ENCODE results near the gene CLCA2.

The CLCA2 gene

DNA sequence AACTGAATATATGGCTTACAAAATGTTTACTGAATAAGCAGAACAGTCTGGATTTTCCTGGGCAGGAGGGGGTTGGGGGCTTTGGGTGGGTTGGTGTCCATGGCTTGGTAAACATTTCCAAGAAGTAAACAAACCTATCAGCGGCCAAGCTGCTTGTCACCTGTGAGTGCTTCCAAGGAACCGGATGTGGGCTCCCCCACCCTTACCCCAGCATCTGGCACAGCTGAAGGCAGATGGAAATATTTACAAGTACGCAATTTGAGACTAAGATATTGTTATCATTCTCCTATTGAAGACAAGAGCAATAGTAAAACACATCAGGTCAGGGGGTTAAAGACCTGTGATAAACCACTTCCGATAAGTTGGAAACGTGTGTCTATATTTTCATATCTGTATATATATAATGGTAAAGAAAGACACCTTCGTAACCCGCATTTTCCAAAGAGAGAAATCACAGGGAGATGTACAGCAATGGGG, 44.6 kb downstream of the CLCA2 start, which contains the start of gene CLCA1:
CLCA1 (plus strand) TSS at position 427 of the 477 bp plus-strand sequence; CDS start at position 472, 45 bp downstream.
- no peak within 1 kb of the TSS for H3K4me3 ChIP-seq (replicated peaks; ENCODE audit: low read depth, low read length)
- DNase-seq (ENCODE audit: low read depth), result no peak
- TF ChIP-seq, protein P1, sequence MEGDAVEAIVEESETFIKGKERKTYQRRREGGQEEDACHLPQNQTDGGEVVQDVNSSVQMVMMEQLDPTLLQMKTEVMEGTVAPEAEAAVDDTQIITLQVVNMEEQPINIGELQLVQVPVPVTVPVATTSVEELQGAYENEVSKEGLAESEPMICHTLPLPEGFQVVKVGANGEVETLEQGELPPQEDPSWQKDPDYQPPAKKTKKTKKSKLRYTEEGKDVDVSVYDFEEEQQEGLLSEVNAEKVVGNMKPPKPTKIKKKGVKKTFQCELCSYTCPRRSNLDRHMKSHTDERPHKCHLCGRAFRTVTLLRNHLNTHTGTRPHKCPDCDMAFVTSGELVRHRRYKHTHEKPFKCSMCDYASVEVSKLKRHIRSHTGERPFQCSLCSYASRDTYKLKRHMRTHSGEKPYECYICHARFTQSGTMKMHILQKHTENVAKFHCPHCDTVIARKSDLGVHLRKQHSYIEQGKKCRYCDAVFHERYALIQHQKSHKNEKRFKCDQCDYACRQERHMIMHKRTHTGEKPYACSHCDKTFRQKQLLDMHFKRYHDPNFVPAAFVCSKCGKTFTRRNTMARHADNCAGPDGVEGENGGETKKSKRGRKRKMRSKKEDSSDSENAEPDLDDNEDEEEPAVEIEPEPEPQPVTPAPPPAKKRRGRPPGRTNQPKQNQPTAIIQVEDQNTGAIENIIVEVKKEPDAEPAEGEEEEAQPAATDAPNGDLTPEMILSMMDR (IDR thresholded peaks at IDR 0.05; ENCODE audit: low read length, missing control alignments), result no peak

DNA sequence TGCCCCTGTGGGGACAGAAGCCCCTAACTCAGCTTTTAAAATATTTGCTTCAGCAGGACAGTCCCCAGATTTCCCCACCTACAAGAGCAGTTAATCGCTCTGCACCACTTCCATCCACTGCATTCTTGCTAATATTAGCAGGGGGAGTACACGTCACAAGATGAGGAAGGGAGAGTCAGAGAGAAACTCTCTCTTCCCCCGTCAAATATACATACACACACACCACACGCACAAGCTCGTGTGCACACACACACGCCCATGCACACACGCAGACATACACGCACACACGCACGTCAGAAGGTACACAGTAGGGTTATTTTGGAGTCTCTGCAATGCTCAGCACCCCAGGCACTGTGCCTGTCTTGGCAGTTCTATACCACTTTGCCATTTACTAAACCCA, 46.9 kb downstream of the CLCA2 start:
- no peak overlapping the region for H3K4me3 ChIP-seq (replicated peaks; ENCODE audit: low read depth, low read length)
- TF ChIP-seq, protein P1 (IDR thresholded peaks at IDR 0.05; ENCODE audit: low read length, missing control alignments), result no peak
- no peak for DNase-seq (ENCODE audit: low read depth)

DNA sequence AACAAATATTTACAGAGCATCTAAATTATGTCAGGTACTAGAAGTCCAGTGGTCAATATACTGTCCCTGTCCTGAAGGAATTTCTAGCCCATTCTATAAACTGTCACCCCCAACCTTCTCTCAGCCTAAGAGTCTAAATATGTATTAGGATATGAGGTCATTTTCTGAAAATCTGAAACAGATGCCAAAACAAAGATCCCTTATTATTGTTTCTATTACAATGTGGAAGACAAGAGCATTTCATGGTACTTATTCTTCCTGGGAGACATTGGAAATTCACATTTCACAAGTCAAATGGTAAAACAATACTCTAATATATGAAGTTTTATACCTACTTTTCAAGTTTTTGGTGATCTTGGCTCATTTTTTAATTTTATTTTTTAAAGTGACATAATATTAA, 47.3 kb downstream of the CLCA2 start:
- peak; percentile 7 for DNase-seq (ENCODE audit: low read depth)
- H3K4me3 ChIP-seq (replicated peaks; ENCODE audit: low read depth, low read length), result no peak overlapping the region
- TF ChIP-seq, protein P1 (IDR thresholded peaks at IDR 0.05; ENCODE audit: low read length, missing control alignments), result no peak

DNA sequence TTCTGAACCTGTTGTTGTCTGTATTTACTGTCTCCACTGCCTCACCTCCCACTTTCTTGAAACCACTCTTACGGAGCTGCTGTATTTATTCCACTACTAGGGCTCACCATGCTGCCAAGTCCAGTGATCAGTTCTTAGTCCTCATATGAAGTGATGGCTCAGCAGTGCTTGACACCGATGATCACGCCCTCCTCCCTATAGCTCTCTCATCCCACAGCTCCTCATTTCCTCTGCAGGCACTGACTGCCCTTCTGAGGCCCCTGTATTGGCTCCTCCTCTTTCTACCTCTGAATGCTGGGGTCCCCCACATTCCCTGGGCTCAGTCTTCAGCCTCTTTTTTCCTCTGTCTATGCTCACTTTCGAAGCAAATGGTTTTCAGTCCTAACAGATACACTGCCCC, 48.2 kb downstream of the CLCA2 start:
- H3K4me3 ChIP-seq (replicated peaks; ENCODE audit: low read depth, low read length), result no peak overlapping the region
- TF ChIP-seq, protein P1 (IDR thresholded peaks at IDR 0.05; ENCODE audit: low read length, missing control alignments), result no peak
- DNase-seq (ENCODE audit: low read depth), result no peak

DNA sequence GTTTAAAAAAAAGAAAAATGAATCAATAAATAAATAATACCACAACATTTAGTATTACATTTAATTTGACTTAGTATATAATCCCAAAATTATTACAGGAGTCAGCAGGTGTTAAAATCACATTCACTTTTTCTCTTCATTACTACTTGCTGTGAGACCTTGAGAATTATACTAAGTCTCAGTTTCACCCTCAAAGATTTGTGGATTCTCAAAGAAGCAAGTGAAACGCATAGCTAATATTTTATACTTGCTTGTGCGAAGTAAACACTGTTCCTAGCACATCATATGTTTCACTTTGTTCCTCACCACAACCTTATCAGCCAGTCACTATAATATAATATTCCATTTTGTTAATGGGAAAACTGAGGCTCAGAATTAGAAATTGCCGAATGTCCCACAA, 48.8 kb downstream of the CLCA2 start:
- TF ChIP-seq, protein P1 (IDR thresholded peaks at IDR 0.05; ENCODE audit: low read length, missing control alignments), result no peak
- H3K4me3 ChIP-seq (replicated peaks; ENCODE audit: low read depth, low read length), result no peak overlapping the region
- DNase-seq (ENCODE audit: low read depth), result no peak

DNA sequence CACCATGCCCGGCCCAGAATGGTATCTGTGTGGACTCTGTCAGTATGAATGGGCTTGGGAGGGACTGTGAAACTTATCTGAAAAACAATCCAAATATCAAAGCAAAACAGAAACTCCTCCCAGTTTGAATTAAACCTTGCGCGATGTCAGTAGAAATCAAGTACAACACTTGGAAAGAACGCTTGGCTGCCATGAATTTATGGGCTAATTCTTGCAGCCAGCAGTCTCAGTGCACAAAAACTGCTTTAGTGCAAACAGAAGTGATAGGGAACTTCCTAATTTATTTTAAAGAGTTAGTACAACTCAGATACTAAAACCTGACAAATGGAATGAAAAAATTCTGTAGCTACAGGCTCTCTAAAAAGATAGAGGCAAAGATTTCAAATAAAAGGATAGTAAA, 53.3 kb downstream of the CLCA2 start:
- H3K4me3 ChIP-seq (replicated peaks; ENCODE audit: low read depth, low read length), result no peak overlapping the region
- TF ChIP-seq, protein P1 (IDR thresholded peaks at IDR 0.05; ENCODE audit: low read length, missing control alignments), result no peak

DNA sequence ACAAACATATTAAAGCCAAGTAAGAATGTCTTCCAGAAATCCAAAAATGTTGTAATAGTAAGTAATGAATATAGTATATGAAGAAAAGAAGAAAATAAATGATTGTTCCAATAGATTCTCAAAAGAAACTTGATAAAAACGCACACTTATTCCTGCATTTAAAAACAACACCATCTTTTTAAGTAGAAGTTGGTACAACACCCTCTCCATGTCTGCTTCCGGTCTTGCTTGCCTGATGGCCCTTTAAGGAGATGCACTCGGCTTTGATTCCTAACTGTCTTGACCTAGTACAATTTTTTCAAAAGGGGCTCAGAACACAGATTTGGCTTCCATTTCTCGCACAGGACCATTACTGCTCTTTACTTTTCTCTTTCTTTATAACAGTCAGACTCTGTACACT, 53.7 kb downstream of the CLCA2 start:
- no peak for DNase-seq (ENCODE audit: low read depth)
- TF ChIP-seq, protein P1 (IDR thresholded peaks at IDR 0.05; ENCODE audit: low read length, missing control alignments), result no peak
- no peak overlapping the region for H3K4me3 ChIP-seq (replicated peaks; ENCODE audit: low read depth, low read length)

More for the DNA sequence above, 53.3 kb downstream of the CLCA2 start:
- DNase-seq (ENCODE audit: low read depth), result no peak

Data from fibroblast of pulmonary artery (primary cell).